ENCODE measurements around the gene KIAA1614. TPM values are rescaled to one million over a fixed set of nuclear protein-coding genes. Genes with fewer than 3 reads are reported as not detected.

Gene KIAA1614
- total RNA-seq, 2 experiments from 2014 or later, result 0.19 to 0.34 TPM

- DNase-seq (no peak), ATAC-seq (ENCODE audit: low read depth) (no peak)
- no peak overlapping the region for H3K4me3 Mint-ChIP-seq
- H3K4me1 Mint-ChIP-seq, result peaks cover 6% of the 10 kb centered on the region
- H3K27ac Mint-ChIP-seq, result no peak overlapping the region
- H3K27me3 Mint-ChIP-seq, result peaks cover 2% of the 10 kb centered on the region
- POLR2A ChIA-PET, result no interaction called here
- H3K9me3 Mint-ChIP-seq, result peaks cover 2% of the 10 kb centered on the region
- H3K36me3 Mint-ChIP-seq, result peaks cover 2% of the 10 kb centered on the region
These were observed 16.5 kb upstream of the KIAA1614 start for GRCh38 chr1:180896161-180896560.

DNA sequence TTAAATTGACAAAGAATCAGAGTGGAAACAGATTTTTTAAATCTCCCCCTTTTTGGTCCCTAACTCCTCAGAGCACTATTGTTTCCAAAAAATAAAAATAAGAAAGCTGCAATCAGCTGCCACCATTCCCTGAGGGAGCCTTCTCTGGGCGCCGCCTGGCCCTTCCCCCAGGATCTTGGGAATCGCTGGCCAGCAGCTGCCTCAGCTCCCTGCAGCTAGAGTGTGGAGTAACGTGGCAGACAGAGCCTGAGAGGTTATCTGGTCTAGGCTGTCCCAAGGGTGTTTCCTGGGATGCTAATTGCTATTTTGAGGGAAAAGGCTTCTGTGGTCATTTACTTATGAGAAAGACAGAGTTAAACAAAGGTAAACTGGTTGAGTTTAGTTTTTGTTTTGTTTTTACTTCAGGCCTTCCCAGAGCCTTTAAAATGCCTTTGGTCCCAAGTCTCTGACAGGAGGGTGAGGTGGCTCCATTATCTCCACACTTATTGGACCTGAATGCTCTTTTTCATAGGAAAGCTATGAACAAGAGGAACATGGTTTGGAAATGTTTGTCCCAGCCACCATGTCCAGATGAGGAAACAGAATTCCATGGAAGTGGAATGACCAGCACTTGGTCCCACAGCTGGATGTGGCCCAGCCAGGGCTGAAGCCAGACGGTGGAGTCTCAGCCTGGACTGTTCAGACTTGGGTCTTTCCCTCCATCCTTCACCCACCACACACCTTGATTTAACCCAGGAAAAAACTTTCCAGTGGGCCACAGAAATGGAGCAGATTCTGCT lies 14.1 kb upstream of the KIAA1614 start:
- H3K27me3 Mint-ChIP-seq, result peaks cover 4% of the 10 kb centered on the region
- no peak overlapping the region for H3K27ac Mint-ChIP-seq
- H3K4me3 Mint-ChIP-seq, result no peak overlapping the region
- peaks cover 2% of the 10 kb centered on the region for H3K9me3 Mint-ChIP-seq
- H3K36me3 Mint-ChIP-seq, result peaks cover 2% of the 10 kb centered on the region
- POLR2A ChIA-PET, result no interaction called here
- ATAC-seq (ENCODE audit: low read depth), result no peak
- peaks cover 2% of the 10 kb centered on the region for H3K4me1 Mint-ChIP-seq
- DNase-seq, result no peak

GRCh38 chr1:180899262-180899661 lies 13.4 kb upstream of the KIAA1614 start:
- Mint-ChIP-seq H3K27me3 (peaks cover 4% of the 10 kb centered on the region), H3K27ac (no peak overlapping the region), H3K4me3 (no peak overlapping the region), H3K9me3 (peaks cover 2% of the 10 kb centered on the region), H3K4me1 (no peaks in the 10 kb centered on the region), H3K36me3 (peaks cover 2% of the 10 kb centered on the region)
- ATAC-seq (ENCODE audit: low read depth) (no peak), DNase-seq (no peak)
- POLR2A ChIA-PET, result no interaction called here

- no peak overlapping the region for H3K4me3 Mint-ChIP-seq
- DNase-seq (no peak), ATAC-seq (ENCODE audit: low read depth) (no peak)
- H3K9me3 Mint-ChIP-seq, result peaks cover 2% of the 10 kb centered on the region
- POLR2A ChIA-PET, result interaction anchor here (0.7 kb wide), 1 partner anchor 74 kb away, joined by 3 read pairs; no protein-coding TSS in a partner anchor
- no peak overlapping the region for H3K27ac Mint-ChIP-seq
- H3K36me3 Mint-ChIP-seq, result peaks cover 2% of the 10 kb centered on the region
- peaks cover 7% of the 10 kb centered on the region for H3K27me3 Mint-ChIP-seq
- no peaks in the 10 kb centered on the region for H3K4me1 Mint-ChIP-seq
These were observed 11.4 kb upstream of the KIAA1614 start for GRCh38 chr1:180901076-180901990.

DNA sequence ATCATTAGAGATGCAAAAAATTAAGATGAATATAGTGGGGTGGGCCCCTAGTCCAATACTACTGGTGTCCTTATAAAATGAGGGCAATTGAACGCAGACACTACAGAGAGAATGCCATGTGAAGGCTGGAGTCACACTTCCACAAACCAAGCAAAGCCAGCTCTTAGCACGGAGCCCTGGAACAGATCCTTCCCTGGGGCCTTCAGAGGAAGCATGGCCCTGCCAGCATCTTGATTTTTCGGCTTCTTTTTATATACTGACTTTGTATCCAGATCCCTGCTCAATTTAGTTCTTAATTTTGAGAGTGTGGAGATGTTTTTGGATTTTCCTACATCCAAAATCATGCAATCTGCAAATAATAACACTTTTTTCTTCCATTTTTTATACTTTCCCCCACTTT lies 10.2 kb upstream of the KIAA1614 start:
- DNase-seq (no peak), ATAC-seq (ENCODE audit: low read depth) (no peak)
- Mint-ChIP-seq H3K4me1 (no peaks in the 10 kb centered on the region), H3K27me3 (peaks cover 5% of the 10 kb centered on the region), H3K27ac (no peak overlapping the region), H3K4me3 (no peak overlapping the region), H3K36me3 (peaks cover 2% of the 10 kb centered on the region), H3K9me3 (peaks cover 2% of the 10 kb centered on the region)
- POLR2A ChIA-PET, result no interaction called here

DNA sequence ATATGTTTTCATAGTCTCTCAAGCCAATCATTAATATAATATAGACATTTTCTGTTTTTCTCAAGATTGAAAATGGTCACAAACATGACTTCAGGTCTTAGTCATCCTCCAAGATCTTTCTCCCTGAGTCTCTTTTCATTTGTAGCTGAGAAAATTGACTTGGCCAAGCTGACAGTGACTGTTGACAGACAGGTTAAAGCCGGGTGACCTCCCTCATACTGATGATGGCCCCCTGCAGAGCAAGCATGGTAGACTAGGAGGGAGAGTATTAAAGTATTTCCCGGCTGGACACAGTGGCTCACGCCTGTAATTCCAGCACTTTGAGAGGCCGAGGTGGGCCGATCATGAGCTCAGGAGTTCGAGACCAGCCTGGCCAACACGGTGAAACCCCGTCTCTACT lies 6.8 kb upstream of the KIAA1614 start:
- Mint-ChIP-seq H3K36me3 (peaks cover 2% of the 10 kb centered on the region), H3K27me3 (peaks cover 13% of the 10 kb centered on the region), H3K9me3 (peaks cover 2% of the 10 kb centered on the region), H3K27ac (no peak overlapping the region), H3K4me3 (no peak overlapping the region), H3K4me1 (peaks cover 4% of the 10 kb centered on the region)
- ATAC-seq (ENCODE audit: low read depth), result no peak
- DNase-seq, result no peak
- POLR2A ChIA-PET, result no interaction called here

DNA sequence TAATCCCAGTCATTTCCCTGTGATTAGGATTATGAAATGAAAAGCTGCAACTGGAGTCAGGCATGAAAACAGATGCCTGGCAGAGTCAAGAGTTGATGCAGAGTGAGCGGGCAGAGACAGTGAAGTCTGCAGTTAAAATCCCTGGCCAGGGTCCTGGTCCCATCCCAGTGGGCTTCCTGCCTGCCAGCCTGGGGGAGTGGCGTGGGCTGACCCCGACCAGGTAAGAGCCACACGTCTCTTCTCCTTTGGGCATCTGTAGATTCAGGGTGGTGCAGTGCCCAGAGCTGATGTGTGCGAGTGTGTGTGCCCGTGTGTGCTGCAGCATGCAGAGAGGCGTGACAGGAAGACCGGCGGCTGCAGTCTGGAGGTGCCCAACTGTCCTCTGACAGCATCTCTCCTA lies 6.2 kb upstream of the KIAA1614 start:
- ATAC-seq (ENCODE audit: low read depth), result no peak
- POLR2A ChIA-PET, result no interaction called here

DNA sequence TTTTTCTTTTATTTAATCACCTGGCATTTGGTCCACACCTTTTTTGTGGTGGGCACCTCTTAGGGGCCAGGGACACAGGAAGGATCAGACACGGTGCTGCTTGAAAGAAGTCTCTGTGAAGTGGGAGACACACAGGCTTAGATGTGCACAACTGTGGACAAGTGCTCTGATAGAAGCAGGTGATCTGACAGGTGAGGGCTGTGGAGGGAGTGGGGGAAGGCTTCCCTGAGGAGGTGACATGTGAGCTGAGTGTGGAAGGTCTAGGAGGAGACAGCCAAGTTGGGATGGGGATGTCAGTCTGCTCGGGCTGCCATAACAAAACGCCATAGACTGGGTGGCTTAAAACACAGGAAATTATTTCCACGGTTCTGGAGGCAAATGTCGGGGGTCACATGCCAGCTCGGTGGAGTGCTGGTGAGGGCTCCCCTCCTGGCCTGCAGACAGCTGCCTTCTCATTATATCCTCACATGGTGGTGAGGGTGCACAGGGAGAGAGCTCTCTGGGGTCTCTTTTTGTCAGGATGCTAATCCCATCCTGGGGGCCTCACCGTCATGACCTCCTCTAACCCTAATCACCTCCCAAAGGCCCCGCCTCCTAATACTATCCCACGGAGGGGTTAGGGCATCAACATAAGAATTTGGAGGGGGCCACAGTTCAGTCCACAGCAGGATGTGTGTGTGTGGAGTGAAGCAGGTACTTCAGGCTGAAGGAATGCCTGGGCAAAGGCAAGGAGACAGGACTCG lies 5.2 kb upstream of the KIAA1614 start:
- H3K27me3 Mint-ChIP-seq, result peaks cover 24% of the 10 kb centered on the region
- H3K9me3 Mint-ChIP-seq, result peaks cover 2% of the 10 kb centered on the region
- peaks cover 10% of the 10 kb centered on the region for H3K4me1 Mint-ChIP-seq
- ATAC-seq (ENCODE audit: low read depth), result no peak
- no peak for DNase-seq
- H3K27ac Mint-ChIP-seq, result no peak overlapping the region
- H3K4me3 Mint-ChIP-seq, result no peak overlapping the region
- POLR2A ChIA-PET, result no interaction called here
- peaks cover 2% of the 10 kb centered on the region for H3K36me3 Mint-ChIP-seq

More for the DNA sequence above, 6.2 kb upstream of the KIAA1614 start:
- Mint-ChIP-seq H3K36me3 (peaks cover 2% of the 10 kb centered on the region), H3K4me1 (peaks cover 5% of the 10 kb centered on the region), H3K4me3 (no peak overlapping the region), H3K27ac (no peak overlapping the region), H3K9me3 (peaks cover 2% of the 10 kb centered on the region), H3K27me3 (peaks cover 19% of the 10 kb centered on the region)
- DNase-seq, result no peak

GRCh38 chr1:180908074-180908765 lies 4.5 kb upstream of the KIAA1614 start:
- Mint-ChIP-seq H3K9me3 (peaks cover 2% of the 10 kb centered on the region), H3K27ac (no peak overlapping the region), H3K4me1 (peaks cover 10% of the 10 kb centered on the region), H3K27me3 (peaks cover 24% of the 10 kb centered on the region), H3K36me3 (peaks cover 2% of the 10 kb centered on the region), H3K4me3 (no peak overlapping the region)
- POLR2A ChIA-PET, result no interaction called here
- ATAC-seq (ENCODE audit: low read depth) (no peak), DNase-seq (no peak)

DNA sequence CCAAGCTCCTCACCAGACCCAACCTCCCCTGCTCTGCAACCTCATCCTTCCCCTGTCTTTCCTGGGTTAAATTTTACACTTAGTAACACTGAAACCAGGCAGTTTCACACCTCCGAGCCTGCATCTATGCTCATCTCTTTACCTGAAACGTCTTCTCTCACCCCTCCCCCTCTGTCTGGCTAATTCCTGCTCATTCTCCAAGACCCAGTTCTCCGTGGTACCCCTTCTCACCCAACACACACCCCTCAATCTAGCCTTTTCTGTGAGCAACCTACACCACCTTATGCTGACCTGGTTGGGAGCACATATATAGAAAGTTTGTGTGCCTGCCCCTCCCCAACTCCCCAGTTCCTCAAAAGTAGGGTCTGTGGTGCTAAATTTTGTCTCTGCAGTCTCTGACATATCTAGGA lies 3.7 kb upstream of the KIAA1614 start:
- Mint-ChIP-seq H3K27me3 (peaks cover 32% of the 10 kb centered on the region), H3K9me3 (peaks cover 2% of the 10 kb centered on the region), H3K27ac (no peak overlapping the region), H3K4me3 (no peak overlapping the region), H3K36me3 (peaks cover 2% of the 10 kb centered on the region), H3K4me1 (peaks cover 12% of the 10 kb centered on the region)
- POLR2A ChIA-PET, result no interaction called here
- no peak for DNase-seq
- ATAC-seq (ENCODE audit: low read depth), result no peak

GRCh38 chr1:180909462-180909976 lies 3.2 kb upstream of the KIAA1614 start:
- POLR2A ChIA-PET, result no interaction called here
- peaks cover 35% of the 10 kb centered on the region for H3K27me3 Mint-ChIP-seq

DNA sequence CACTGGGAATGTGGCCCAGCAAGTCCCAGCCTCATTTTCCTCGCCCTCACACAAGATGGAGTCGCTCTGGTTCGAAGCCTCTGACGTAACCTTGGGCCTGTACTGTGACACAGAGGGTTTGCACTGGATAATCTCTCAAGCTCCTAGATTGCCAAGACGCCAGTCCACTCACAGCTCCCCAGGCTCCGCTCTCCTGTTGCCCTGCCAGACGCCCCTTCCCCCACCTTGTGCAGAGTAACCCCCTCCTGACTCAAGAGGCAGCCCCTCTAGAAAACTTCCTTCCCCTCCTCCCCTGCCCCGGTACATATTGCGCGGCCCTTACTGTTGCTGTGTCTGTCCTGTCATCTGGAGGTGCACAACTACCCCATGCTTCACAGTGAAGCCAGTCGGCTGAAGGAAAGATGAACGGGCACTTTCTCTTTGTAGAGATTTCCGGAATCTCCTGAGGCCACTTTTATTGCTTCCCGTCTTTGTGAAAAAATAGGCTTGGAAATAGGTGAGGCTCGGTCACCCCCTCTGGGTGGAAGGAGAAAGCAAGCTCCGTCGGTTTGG lies 981 bp upstream of the KIAA1614 start:
- Mint-ChIP-seq H3K27ac (no peak overlapping the region), H3K9me3 (no peaks in the 10 kb centered on the region), H3K36me3 (no peaks in the 10 kb centered on the region), H3K4me1 (peaks cover 12% of the 10 kb centered on the region), H3K4me3 (peak overlapping the region; percentile 61), H3K27me3 (peaks cover 40% of the 10 kb centered on the region)
- POLR2A ChIA-PET, result no interaction called here
- DNase-seq (peak; percentile 20), ATAC-seq (ENCODE audit: low read depth) (no peak)

More at GRCh38 chr1:180909462-180909976, 3.2 kb upstream of the KIAA1614 start:
- ATAC-seq (ENCODE audit: low read depth), result no peak
- no peak for DNase-seq
- H3K27ac Mint-ChIP-seq, result no peak overlapping the region
- peaks cover under 1% of the 10 kb centered on the region for H3K9me3 Mint-ChIP-seq
- no peak overlapping the region for H3K4me3 Mint-ChIP-seq
- peaks cover under 1% of the 10 kb centered on the region for H3K36me3 Mint-ChIP-seq
- peaks cover 12% of the 10 kb centered on the region for H3K4me1 Mint-ChIP-seq
